Small intestine (tissue), 7 donors: Measurements from ENCODE around the gene CAMK1D. TPM values are rescaled to one million over a fixed set of nuclear protein-coding genes. Genes with fewer than 3 reads are reported as not detected.

Source experiments
- DNase-seq, 2 donors: peaks; one replicate each; pipeline versions ENCODE4 v3.0.0 to v3.0.0-alpha.2; 2013
- FAIRE-seq: peaks from 2 replicates; lab custom pipeline; 2012; peaks lifted over from hg19 to GRCh38; lab: Jason Lieb, UNC
- H3K27ac ChIP-seq, 3 donors: one replicate each; pipeline ENCODE4 v1.5.1; 2013; ENCODE audit warnings: low read length in 2 of 3, mild to moderate bottlenecking in 2 of 3, control low read depth in 1 of 3, inconsistent platforms in 1 of 3, low read depth in 1 of 3, moderate library complexity in 1 of 3
- H3K27me3 ChIP-seq, 3 donors: one replicate each; pipeline ENCODE4 v1.6.1; 2013; ENCODE audit warnings: low read length in 3 of 3, inconsistent platforms in 1 of 3; ENCODE audit not compliant: control insufficient read depth in 3 of 3, insufficient read depth in 3 of 3
- H3K36me3 ChIP-seq, 3 donors: one replicate each; pipeline ENCODE4 v1.6.1; 2013; ENCODE audit warnings: low read length in 3 of 3, inconsistent platforms in 1 of 3, low read depth in 1 of 3, mild to moderate bottlenecking in 1 of 3, moderate library complexity in 1 of 3; ENCODE audit not compliant: control insufficient read depth in 3 of 3, insufficient read depth in 2 of 3
- H3K4me1 ChIP-seq, 3 donors: one replicate each; pipeline ENCODE4 v1.6.1; 2013; ENCODE audit warnings: low read length in 2 of 3, inconsistent platforms in 1 of 3, low read depth in 1 of 3, mild to moderate bottlenecking in 1 of 3, moderate library complexity in 1 of 3; ENCODE audit not compliant: control insufficient read depth in 3 of 3, insufficient read depth in 2 of 3
- H3K4me3 ChIP-seq, 3 donors: one replicate each; pipeline ENCODE4 v1.5.1; 2013; ENCODE audit warnings: low read length in 3 of 3, control low read depth in 1 of 3, inconsistent platforms in 1 of 3, low read depth in 1 of 3, mild to moderate bottlenecking in 1 of 3, moderate library complexity in 1 of 3
- H3K9me3 ChIP-seq, 2 donors: one replicate each; pipeline ENCODE4 v1.6.1; 2013; ENCODE audit warnings: low read depth in 1 of 2, low read length in 1 of 2; ENCODE audit not compliant: control insufficient read depth in 2 of 2, insufficient read depth in 1 of 2
- WGBS, 3 donors: extraction: QIAGEN DNeasy Blood & Tissue Kit; methylation state at CpG; one replicate each; pipeline ENCODE4 v1.1.7; 2013; 5-methylcytosine and 5-hydroxymethylcytosine counted together
- polyA plus RNA-seq, 4 donors: library from polyadenylated mRNA; stranded (reverse) in 3 of 4; unstranded in 1 of 4; fragments of 200-250 nt in 3 of 4; fragments of 120-200 nt in 1 of 4; gene quantifications; one replicate each; pipeline versions ENCODE4 v1.2.1 to v1.2.3, GENCODE V29; 2013
- donor health status: healthy with polysubstance abuse.
- donor health status: control.
- donor health status: control.
- donor health status: Bipolar disorder and iron deficiency.
- donor health status: healthy.

CAMK1D gene
- polyA plus RNA-seq, 4 donors: 0.45 to 9.7 (median 3.8) TPM

- Histone ChIP-seq H3K27ac (no peak overlapping the region), H3K36me3 (peaks cover 0 to 19% (median 2%) of the 10 kb centered on the region in 3 donors), H3K9me3 (peaks cover 0 to 4% of the 10 kb centered on the region in 2 donors), H3K4me1 (no peaks in the 10 kb centered on the region), H3K4me3 (no peak overlapping the region), H3K27me3 (no peaks in the 10 kb centered on the region)
- WGBS, 3 donors: 74 to 85% (median 79%) methylated on average over 7 of the region's 7 CpGs
- FAIRE-seq (no peak), DNase-seq (no peak)
Observed at GRCh38 chr10:12819071-12819470, 469.7 kb downstream of the CAMK1D start.

DNA sequence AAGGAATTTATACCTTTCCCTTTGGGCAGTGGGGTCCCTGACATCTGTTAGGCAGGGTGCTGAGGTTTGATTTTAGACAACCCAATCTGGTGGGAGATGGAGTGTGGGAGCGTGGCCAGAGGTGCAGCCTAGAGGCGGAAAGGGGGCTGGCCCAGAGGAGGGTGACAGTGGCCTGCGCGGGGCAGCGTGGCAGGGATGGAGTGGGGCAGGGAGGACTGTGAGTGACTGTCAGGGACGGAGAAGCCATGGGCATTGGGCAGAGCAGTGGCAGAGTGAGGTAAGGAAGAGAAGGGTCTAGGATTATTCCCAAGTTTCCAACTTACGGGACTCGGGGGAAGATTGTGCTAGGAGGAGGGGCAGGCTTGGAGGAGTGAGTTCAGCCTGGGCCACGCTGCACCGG lies 470.3 kb downstream of the CAMK1D start:
- H3K27me3 ChIP-seq: no peaks in the 10 kb centered on the region
- no peaks in the 10 kb centered on the region for H3K4me1 ChIP-seq
- H3K36me3 ChIP-seq: peaks cover 0 to 15% (median 2%) of the 10 kb centered on the region in 3 donors
- WGBS, 3 donors: 95 to 99% (median 98%) methylated on average over 10 of the region's 10 CpGs
- DNase-seq (no peak), FAIRE-seq (no peak)
- no peaks in the 10 kb centered on the region for H3K9me3 ChIP-seq
- H3K4me3 ChIP-seq: no peak overlapping the region
- H3K27ac ChIP-seq: no peak overlapping the region

DNA sequence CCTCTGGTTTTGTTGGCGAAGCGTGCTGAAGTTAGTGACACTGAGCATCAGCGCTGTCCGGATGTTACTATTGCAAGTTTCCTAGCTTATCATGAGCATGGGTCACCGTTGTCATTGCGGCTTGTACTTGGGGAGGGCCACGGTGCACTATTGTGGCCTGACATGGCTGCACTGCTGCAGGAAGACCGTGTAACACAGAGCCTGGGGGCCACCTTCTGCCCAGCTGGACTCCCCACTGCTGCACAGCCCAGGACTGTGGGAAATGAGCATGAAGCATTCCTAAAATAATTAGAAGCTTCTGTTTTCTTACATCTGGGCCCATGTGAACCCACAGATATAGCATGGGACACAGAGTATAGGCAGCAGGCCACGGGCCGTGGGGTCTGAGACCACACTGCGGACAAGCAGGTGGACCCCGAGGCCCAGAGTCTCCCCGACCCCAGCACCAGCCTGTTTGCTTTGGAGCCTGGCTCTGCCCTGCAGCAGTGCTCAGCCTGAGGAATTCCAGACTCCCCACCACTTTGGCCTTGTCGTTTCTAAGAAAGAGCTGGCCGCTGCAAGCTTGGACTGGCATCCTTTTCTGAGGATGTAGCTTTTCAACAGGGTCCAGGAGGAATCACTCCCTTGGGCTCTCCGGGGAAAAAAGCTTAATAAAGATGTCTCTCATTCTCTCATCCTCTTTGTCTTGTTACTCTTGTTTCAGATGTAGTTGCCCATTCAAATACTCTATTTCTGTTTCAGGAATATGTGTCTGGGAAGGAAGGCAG lies 473.0 kb downstream of the CAMK1D start:
- Histone ChIP-seq H3K27ac (no peak overlapping the region), H3K36me3 (peaks cover 0 to 5% (median 0%) of the 10 kb centered on the region in 3 donors), H3K4me1 (no peaks in the 10 kb centered on the region), H3K4me3 (no peak overlapping the region), H3K9me3 (no peaks in the 10 kb centered on the region), H3K27me3 (no peaks in the 10 kb centered on the region)
- no peak for DNase-seq
- no peak for FAIRE-seq
- WGBS, 3 donors: 88 to 94% (median 92%) methylated on average over 16 of the region's 16 CpGs

DNA sequence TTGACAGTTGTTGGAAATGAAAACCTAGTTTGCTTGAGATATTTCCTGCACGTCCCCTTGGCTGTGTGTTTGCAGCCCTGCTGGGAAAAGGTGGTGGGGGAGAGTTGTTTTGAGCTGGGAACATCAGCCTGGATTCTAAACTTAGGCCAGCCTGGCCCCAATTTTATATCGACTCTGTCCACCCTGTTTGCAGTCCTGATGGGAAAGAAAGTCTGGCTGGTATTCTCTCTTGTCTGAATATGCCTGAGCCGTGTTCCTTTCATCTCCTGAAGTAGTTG lies 473.5 kb downstream of the CAMK1D start:
- 73 to 79% (median 76%) methylated on average over 3 of the region's 3 CpGs for WGBS, 3 donors
- FAIRE-seq: no peak
- H3K27ac ChIP-seq: no peak overlapping the region

GRCh38 chr10:12823328-12823727 lies 474.0 kb downstream of the CAMK1D start:
- no peak overlapping the region for H3K27ac ChIP-seq
- H3K36me3 ChIP-seq: peaks cover 0 to 5% (median 0%) of the 10 kb centered on the region in 3 donors
- DNase-seq (no peak), FAIRE-seq (no peak)
- 68 to 81% (median 79%) methylated on average over 3 of the region's 3 CpGs for WGBS, 3 donors
- no peaks in the 10 kb centered on the region for H3K9me3 ChIP-seq
- H3K4me3 ChIP-seq: no peak overlapping the region
- H3K4me1 ChIP-seq: no peaks in the 10 kb centered on the region
- no peaks in the 10 kb centered on the region for H3K27me3 ChIP-seq

More for the DNA sequence above, 473.5 kb downstream of the CAMK1D start:
- Histone ChIP-seq H3K36me3 (peaks cover 0 to 5% (median 0%) of the 10 kb centered on the region in 3 donors), H3K4me3 (no peak overlapping the region), H3K9me3 (no peaks in the 10 kb centered on the region), H3K4me1 (no peaks in the 10 kb centered on the region), H3K27me3 (no peaks in the 10 kb centered on the region)
- DNase-seq: no peak

GRCh38 chr10:12825260-12825849 lies 476.0 kb downstream of the CAMK1D start:
- Histone ChIP-seq H3K36me3 (peaks cover 0 to 9% (median 0%) of the 10 kb centered on the region in 3 donors), H3K27me3 (no peaks in the 10 kb centered on the region), H3K27ac (peak overlapping the region in 1 of 3 donors; percentile 47), H3K4me1 (no peaks in the 10 kb centered on the region), H3K4me3 (no peak overlapping the region), H3K9me3 (no peaks in the 10 kb centered on the region)
- FAIRE-seq (no peak), DNase-seq (no peak)
- 72 to 87% (median 86%) methylated on average over 12 of the region's 12 CpGs for WGBS, 3 donors

- no peaks in the 10 kb centered on the region for H3K27me3 ChIP-seq
- no peaks in the 10 kb centered on the region for H3K4me1 ChIP-seq
- H3K9me3 ChIP-seq: no peaks in the 10 kb centered on the region
- no peak overlapping the region for H3K27ac ChIP-seq
- no peak for FAIRE-seq
- 85 to 90% (median 87%) methylated on average over 6 of the region's 6 CpGs for WGBS, 3 donors
- no peak for DNase-seq
- peaks cover 0 to 6% (median 0%) of the 10 kb centered on the region in 3 donors for H3K36me3 ChIP-seq
- no peak overlapping the region for H3K4me3 ChIP-seq
Observed at GRCh38 chr10:12826800-12827372, 477.5 kb downstream of the CAMK1D start.

GRCh38 chr10:12828736-12829135 lies 479.4 kb downstream of the CAMK1D start:
- FAIRE-seq (no peak), DNase-seq (no peak)
- WGBS, 3 donors: 94 to 97% (median 97%) methylated on average over 16 of the region's 16 CpGs
- no peaks in the 10 kb centered on the region for H3K4me1 ChIP-seq
- H3K4me3 ChIP-seq: no peak overlapping the region
- H3K9me3 ChIP-seq: no peaks in the 10 kb centered on the region
- H3K27ac ChIP-seq: no peak overlapping the region
- no peaks in the 10 kb centered on the region for H3K27me3 ChIP-seq
- H3K36me3 ChIP-seq: peaks cover 0 to 10% (median 0%) of the 10 kb centered on the region in 3 donors
